HEK293T (cell line): ENCODE measurements around the gene TSPAN9.

ENCODE experiments used
- BHLHE40 ChIP-seq: fragments of 450-650 bp; IDR thresholded peaks from 2 replicates; pipeline ENCODE4 v1.6.1; 2016; ENCODE audit warnings: mild to moderate bottlenecking, moderate library complexity, borderline replicate concordance
- ELF4 ChIP-seq: fragments of 450-650 bp; IDR thresholded peaks from 2 replicates; pipeline ENCODE4 v1.6.1; 2017; ENCODE audit warnings: antibody characterized with exemption
- FOXA1 ChIP-seq: fragments of 450-650 bp; IDR thresholded peaks from 2 replicates; pipeline ENCODE4 v1.6.1; 2016; ENCODE audit warnings: mild to moderate bottlenecking
- FOXK2 ChIP-seq: fragments of 450-650 bp; IDR thresholded peaks from 2 replicates; pipeline ENCODE4 v1.6.1; 2016; ENCODE audit warnings: mild to moderate bottlenecking
- FOXM1 ChIP-seq: fragments of 450-650 bp; IDR thresholded peaks from 2 replicates; pipeline ENCODE4 v1.6.1; 2017; ENCODE audit warnings: mild to moderate bottlenecking, borderline replicate concordance
- HDGF ChIP-seq: fragments of 450-650 bp; IDR thresholded peaks from 2 replicates; pipeline ENCODE4 v1.6.1; 2017; ENCODE audit warnings: antibody characterized with exemption, borderline replicate concordance
- SP1 ChIP-seq: fragments of 450-650 bp; IDR thresholded peaks from 2 replicates; pipeline ENCODE4 v1.6.1; 2017
- SUZ12 ChIP-seq: fragments of 450-650 bp; IDR thresholded peaks from 2 replicates; pipeline ENCODE4 v1.6.1; 2016; ENCODE audit warnings: mild to moderate bottlenecking
- TARDBP ChIP-seq: fragments of 450-650 bp; IDR thresholded peaks from 2 replicates; pipeline ENCODE4 v1.6.1; 2016
- ZNF384 ChIP-seq: fragments of 450-650 bp; IDR thresholded peaks from 2 replicates; pipeline ENCODE4 v1.6.1; 2016
- TF ChIP-seq, protein P1 (sequence below): fragments of 450-650 bp; IDR thresholded peaks from 2 replicates; pipeline ENCODE4 v1.6.1; 2016

GRCh38 chr12:3250576-3250975 lies 173.4 kb downstream of the TSPAN9 start:
- TF ChIP-seq FOXK2 (no peak), BHLHE40 (no peak), SUZ12 (no peak), FOXM1 (no peak), SP1 (no peak), ZNF384 (no peak), HDGF (no peak), FOXA1 (no peak), ELF4 (no peak), TARDBP (no peak)
- TF ChIP-seq, protein P1, sequence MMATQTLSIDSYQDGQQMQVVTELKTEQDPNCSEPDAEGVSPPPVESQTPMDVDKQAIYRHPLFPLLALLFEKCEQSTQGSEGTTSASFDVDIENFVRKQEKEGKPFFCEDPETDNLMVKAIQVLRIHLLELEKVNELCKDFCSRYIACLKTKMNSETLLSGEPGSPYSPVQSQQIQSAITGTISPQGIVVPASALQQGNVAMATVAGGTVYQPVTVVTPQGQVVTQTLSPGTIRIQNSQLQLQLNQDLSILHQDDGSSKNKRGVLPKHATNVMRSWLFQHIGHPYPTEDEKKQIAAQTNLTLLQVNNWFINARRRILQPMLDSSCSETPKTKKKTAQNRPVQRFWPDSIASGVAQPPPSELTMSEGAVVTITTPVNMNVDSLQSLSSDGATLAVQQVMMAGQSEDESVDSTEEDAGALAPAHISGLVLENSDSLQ, result no peak
